Naive thymus-derived CD4-positive, alpha-beta T cell (primary cell): Measurements from ENCODE around the gene CDC42BPG. TPM values are rescaled to one million over a fixed set of nuclear protein-coding genes. Genes with fewer than 3 reads are reported as not detected.

Experiments
- ATAC-seq: fragments of 150-1000 bp; cut with Tn5 transposase; 2 replicates; pipeline ENCODE4 v1.10.0; 2021; ENCODE audit warnings: mild to moderate bottlenecking, moderate library complexity
- CTCF ChIA-PET: fragments of 350-600 bp; sonication (Branson Sonifier 250); formaldehyde crosslinking; loops from one replicate; lab custom pipeline; 2021; ENCODE audit warnings: antibody characterized with exemption; lab: Charles Lee
- POLR2A ChIA-PET: fragments of 350-600 bp; sonication (Branson Sonifier 250); formaldehyde crosslinking; loops from one replicate; lab custom pipeline; 2021; ENCODE audit warnings: antibody characterized with exemption, inconsistent platforms; lab: Charles Lee
- DNase-seq, 9 donors: peaks; one replicate each; pipeline versions ENCODE4 v3.0.0 to v3.0.0-alpha.2; 2020 to 2022; ENCODE audit warnings: mixed read lengths in 1 of 9
- H3K27ac ChIP-seq: one replicate; pipeline ENCODE4 v1.7.0; 2013; ENCODE audit warnings: mild to moderate bottlenecking, low read depth, low read length, moderate library complexity
- H3K27me3 ChIP-seq, 2 donors: one replicate each; pipeline ENCODE4 v1.7.0; 2013; ENCODE audit warnings: low read length in 2 of 2, mild to moderate bottlenecking in 2 of 2, moderate library complexity in 2 of 2; ENCODE audit not compliant: control insufficient read depth in 2 of 2, insufficient read depth in 2 of 2
- H3K36me3 ChIP-seq, 3 experiments: 1 replicate in 2 of 3; 2 replicates in 1 of 3; pipeline ENCODE4 v1.7.0; 2013; ENCODE audit warnings: low read length in 3 of 3, mild to moderate bottlenecking in 3 of 3, moderate library complexity in 1 of 3; ENCODE audit not compliant: insufficient read depth in 3 of 3, control insufficient read depth in 2 of 3
- H3K4me1 ChIP-seq, 2 donors: one replicate each; pipeline ENCODE4 v1.7.0; 2013; ENCODE audit warnings: low read length in 2 of 2, mild to moderate bottlenecking in 2 of 2, moderate library complexity in 1 of 2; ENCODE audit not compliant: control insufficient read depth in 2 of 2, insufficient read depth in 2 of 2
- H3K4me3 ChIP-seq: 2 replicates; pipeline ENCODE4 v1.7.0; 2013; ENCODE audit warnings: mild to moderate bottlenecking, low read length
- H3K9me3 ChIP-seq, 3 experiments: 1 replicate in 2 of 3; 2 replicates in 1 of 3; pipeline ENCODE4 v1.7.0; 2013; ENCODE audit warnings: low read length in 3 of 3; ENCODE audit not compliant: control insufficient read depth in 2 of 3
- H3K27ac Mint-ChIP-seq, 9 donors: one replicate each; pipeline ENCODE4 v1.8.0; 2020 to 2022; ENCODE audit warnings: mixed read lengths in 9 of 9, mild to moderate bottlenecking in 8 of 9, moderate library complexity in 5 of 9, inconsistent platforms in 2 of 9
- H3K27me3 Mint-ChIP-seq, 5 donors: one replicate each; pipeline ENCODE4 v1.8.0; 2021 to 2022; ENCODE audit warnings: mixed read lengths in 5 of 5, mild to moderate bottlenecking in 1 of 5
- H3K36me3 Mint-ChIP-seq, 5 donors: one replicate each; pipeline ENCODE4 v1.8.0; 2020 to 2022; ENCODE audit warnings: mixed read lengths in 5 of 5, mild to moderate bottlenecking in 3 of 5, inconsistent platforms in 1 of 5
- H3K4me1 Mint-ChIP-seq, 7 donors: one replicate each; pipeline ENCODE4 v1.8.0; 2020 to 2022; ENCODE audit warnings: mixed read lengths in 7 of 7, mild to moderate bottlenecking in 3 of 7, inconsistent platforms in 1 of 7
- H3K4me3 Mint-ChIP-seq, 10 donors: one replicate each; pipeline ENCODE4 v1.8.0; 2020 to 2022; ENCODE audit warnings: mild to moderate bottlenecking in 10 of 10, mixed read lengths in 10 of 10, moderate library complexity in 6 of 10, inconsistent platforms in 2 of 10
- H3K9me3 Mint-ChIP-seq, 11 donors: one replicate each; pipeline ENCODE4 v1.8.0; 2020 to 2022; ENCODE audit warnings: mixed read lengths in 11 of 11, mild to moderate bottlenecking in 4 of 11, inconsistent platforms in 1 of 11, moderate library complexity in 1 of 11
- intact Hi-C, 2 donors: fragments of 100-400 bp; cut with micrococcal nuclease; formaldehyde crosslinking; loops; one replicate each; pipeline ENCODE4 v1.15.1; 2023
- polyA plus RNA-seq, 2 donors: library from polyadenylated mRNA; unstranded; fragments of 300-500 nt; fragmentation: Illumina TruSeq; gene quantifications; one replicate each; pipeline ENCODE4 v1.2.3, GENCODE V29; 2021
- total RNA-seq, 6 experiments: library from RNA in 5 of 6; stranded (reverse) in 5 of 6; gene quantifications; 1 replicate in 5 of 6; 2 replicates in 1 of 6; pipeline ENCODE4 v1.2.3 and lab custom pipeline; 2021 to 2026

Gene CDC42BPG
- total and polyA plus RNA-seq, 7 experiments from 2014 or later: 0.22 to 9.2 (median 6.9) TPM

- intact Hi-C loops: loop anchor here in 1 of 2 donors (1.0 to 5.0 kb wide), 3 partner anchors 9 to 211 kb away; partner anchors contain the start of genes EHD1 and MEN1
These were observed 42.7 kb downstream of the CDC42BPG start for GRCh38 chr11:64801561-64802369.

GRCh38 chr11:64801158-64801464, 43.3 kb downstream of the CDC42BPG start:
- intact Hi-C loops: loop anchor here in 1 of 2 donors (5.0 kb wide), 1 partner anchor 76 kb away; the partner anchor contains the start of gene EHD1
- ATAC-seq: no peak
- Histone ChIP-seq H3K27me3 (no peaks in the 10 kb centered on the region), H3K27ac (peak overlapping the region; percentile 76), H3K4me1 (peaks cover 9 to 23% of the 10 kb centered on the region in 2 donors), H3K4me3 (no peak overlapping the region), H3K36me3 (peaks cover 0 to 71% (median 0%) of the 10 kb centered on the region in 3 experiments), H3K9me3 (no peaks in the 10 kb centered on the region)
- peak overlapping the region; percentile 45 to 88 (median 78) for H3K4me3 Mint-ChIP-seq
- H3K36me3 Mint-ChIP-seq: peaks cover 0 to 14% (median 6%) of the 10 kb centered on the region in 5 donors
- no peak for DNase-seq
- CTCF ChIA-PET: interaction anchor here (0.6 to 2.2 kb wide), 4 partner anchors 13 to 93 kb away, joined by 3 to 8 read pairs (median 3); partner anchors contain the start of gene CDC42BPG
- POLR2A ChIA-PET: interaction anchor here (0.9 to 12.0 kb wide), 11 partner anchors 9 to 60 kb away, joined by 3 to 125 read pairs (median 5); partner anchors contain the start of genes RASGRP2 and SF1
- H3K4me1 Mint-ChIP-seq: peaks cover 20 to 40% (median 28%) of the 10 kb centered on the region in 7 donors
- no peaks in the 10 kb centered on the region for H3K9me3 Mint-ChIP-seq
- H3K27me3 Mint-ChIP-seq: no peaks in the 10 kb centered on the region
- H3K27ac Mint-ChIP-seq: peak overlapping the region in 7 of 9 donors; percentile 66 to 94 (median 82)

More at GRCh38 chr11:64801561-64802369, 42.7 kb downstream of the CDC42BPG start:
- Mint-ChIP-seq H3K27me3 (no peaks in the 10 kb centered on the region), H3K27ac (peak overlapping the region in 8 of 9 donors; percentile 66 to 94 (median 82)), H3K9me3 (no peaks in the 10 kb centered on the region), H3K4me3 (peak overlapping the region; percentile 70 to 89 (median 81)), H3K36me3 (peaks cover 2 to 15% (median 8%) of the 10 kb centered on the region in 5 donors), H3K4me1 (peaks cover 18 to 35% (median 28%) of the 10 kb centered on the region in 7 donors)
- H3K4me1 ChIP-seq: peaks cover 9 to 23% of the 10 kb centered on the region in 2 donors
- H3K36me3 ChIP-seq: peaks cover 0 to 71% (median 0%) of the 10 kb centered on the region in 3 experiments
- peak overlapping the region; percentile 76 for H3K27ac ChIP-seq
- H3K9me3 ChIP-seq: no peaks in the 10 kb centered on the region
- POLR2A ChIA-PET: interaction anchor here (0.9 to 12.0 kb wide), 16 partner anchors 9 to 1961 kb away, joined by 3 to 125 read pairs (median 5); partner anchors contain the start of genes CDC42BPG, RASGRP2 and SF1
- no peaks in the 10 kb centered on the region for H3K27me3 ChIP-seq
- DNase-seq: no peak
- CTCF ChIA-PET: interaction anchor here (0.6 to 1.7 kb wide), 10 partner anchors 10 to 92 kb away, joined by 3 to 6 read pairs (median 3); partner anchors contain the start of genes CDC42BPG and RASGRP2
- no peak for ATAC-seq
- peak overlapping the region; percentile 63 for H3K4me3 ChIP-seq

DNA sequence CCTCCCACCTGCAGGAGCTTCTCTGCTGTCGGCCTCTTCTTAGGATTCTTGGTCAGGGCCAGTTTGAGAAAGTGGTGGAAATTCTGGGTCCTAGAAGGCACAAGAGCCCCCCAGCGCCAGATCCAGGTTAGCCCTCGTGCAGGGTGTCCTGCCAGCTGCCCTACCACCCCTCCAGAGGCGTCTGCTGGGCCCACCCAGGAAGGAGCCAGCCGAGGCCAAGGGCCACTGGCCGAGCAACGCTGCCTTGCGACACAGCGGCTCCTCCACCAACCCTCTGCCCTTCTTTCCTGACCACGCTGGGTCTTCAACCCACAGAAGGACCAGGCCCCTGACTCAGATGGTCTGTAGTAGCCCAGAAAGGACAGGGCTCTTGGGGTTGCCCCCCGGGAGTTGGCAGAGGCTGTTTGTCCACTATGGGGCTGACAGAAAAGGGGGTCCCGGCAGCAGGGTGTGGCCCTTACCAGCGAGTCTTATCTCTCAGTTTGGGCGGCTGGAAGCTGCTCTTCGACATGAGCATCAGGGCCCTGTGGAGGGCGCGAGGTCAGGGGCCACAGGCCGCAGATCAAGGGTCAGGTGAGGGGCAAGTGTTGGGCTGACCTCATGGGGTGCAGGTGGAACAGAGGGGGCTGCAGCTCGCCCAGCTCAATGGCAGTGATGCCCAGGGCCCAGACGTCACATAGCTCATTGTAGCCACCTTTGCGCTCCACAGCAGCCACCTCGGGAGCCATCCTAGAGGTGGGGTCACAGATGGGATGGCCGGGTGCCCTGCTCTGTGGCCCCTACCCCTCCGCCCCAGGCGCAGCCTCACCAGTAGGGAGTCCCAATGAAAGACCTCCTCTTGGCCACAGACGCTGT, 43.9 kb downstream of the CDC42BPG start:
- Mint-ChIP-seq H3K27me3 (no peaks in the 10 kb centered on the region), H3K36me3 (peaks cover 0 to 12% (median 6%) of the 10 kb centered on the region in 5 donors), H3K4me3 (peak overlapping the region in 9 of 10 donors; percentile 45 to 88 (median 76)), H3K4me1 (peaks cover 20 to 46% (median 28%) of the 10 kb centered on the region in 7 donors), H3K27ac (peak overlapping the region in 7 of 9 donors; percentile 12 to 93 (median 71)), H3K9me3 (no peaks in the 10 kb centered on the region)
- ChIA-PET POLR2A (interaction anchor here (0.8 to 12.0 kb wide), 16 partner anchors 9 to 100 kb away, joined by 3 to 125 read pairs (median 4); partner anchors contain the start of genes CDC42BPG, RASGRP2 and SF1), CTCF (interaction anchor here (1.4 to 2.2 kb wide), 3 partner anchors 13 to 56 kb away, joined by 5 to 8 read pairs (median 5); partner anchors contain the start of gene RASGRP2)
- Histone ChIP-seq H3K4me3 (no peak overlapping the region), H3K9me3 (no peaks in the 10 kb centered on the region), H3K4me1 (peaks cover 9 to 23% of the 10 kb centered on the region in 2 donors), H3K36me3 (peaks cover 0 to 70% (median 0%) of the 10 kb centered on the region in 3 experiments), H3K27me3 (no peaks in the 10 kb centered on the region), H3K27ac (peak overlapping the region; percentile 76)
- intact Hi-C loops: loop anchor here in 1 of 2 donors (5.0 kb wide), 1 partner anchor 77 kb away; the partner anchor contains the start of gene EHD1
- ATAC-seq (no peak), DNase-seq (no peak)

DNA sequence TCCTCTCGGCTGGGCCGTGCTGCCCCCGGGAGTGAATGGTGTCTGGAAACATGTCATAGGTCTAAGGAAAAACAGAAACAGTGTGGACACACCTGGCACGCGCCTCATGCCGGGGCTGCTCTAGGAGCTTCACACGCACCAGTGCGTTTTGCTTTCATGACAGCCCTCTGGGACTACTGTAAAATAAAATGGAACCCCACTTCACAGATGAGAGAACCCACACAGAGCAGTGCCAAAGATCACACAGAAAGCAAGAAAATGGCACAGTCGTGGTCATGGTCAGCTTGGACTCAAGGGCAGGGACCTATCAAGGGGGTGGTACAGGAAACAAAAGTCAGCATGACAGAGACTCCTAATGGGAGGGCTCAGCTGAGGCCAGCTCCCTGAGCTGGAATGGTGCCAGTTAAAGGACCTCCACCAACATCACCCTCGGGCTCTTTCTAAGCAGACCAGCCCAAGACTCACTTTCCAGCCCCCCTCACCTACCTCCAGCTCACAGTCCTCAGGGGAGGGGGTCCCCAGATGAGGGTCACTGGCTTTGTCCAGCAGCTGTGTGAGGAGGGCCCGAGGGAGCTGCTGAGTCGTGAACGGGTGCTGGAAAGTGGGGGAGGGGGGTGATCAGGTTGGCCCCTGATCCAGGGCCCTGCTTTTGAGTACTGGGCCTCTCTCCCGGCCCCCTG, 44.7 kb downstream of the CDC42BPG start:
- no peak overlapping the region for H3K4me3 ChIP-seq
- H3K27me3 ChIP-seq: no peaks in the 10 kb centered on the region
- H3K4me1 ChIP-seq: peaks cover 9 to 23% of the 10 kb centered on the region in 2 donors
- H3K36me3 ChIP-seq: peaks cover 0 to 64% (median 0%) of the 10 kb centered on the region in 3 experiments
- intact Hi-C loops: loop anchor here in 1 of 2 donors (5.0 kb wide), 1 partner anchor 78 kb away; the partner anchor contains the start of gene EHD1
- ChIA-PET POLR2A (interaction anchor here (0.5 to 12.0 kb wide), 13 partner anchors 8 to 532 kb away, joined by 3 to 125 read pairs (median 4); partner anchors contain the start of genes CDC42BPG, RASGRP2 and SF1), CTCF (interaction anchor here (0.7 to 2.2 kb wide), 4 partner anchors 12 to 55 kb away, joined by 3 to 8 read pairs (median 5); partner anchors contain the start of gene RASGRP2)
- peak overlapping the region in 6 of 9 donors; percentile 28 to 71 (median 66) for H3K27ac Mint-ChIP-seq
- H3K27ac ChIP-seq: peak overlapping the region; percentile 26
- H3K36me3 Mint-ChIP-seq: peaks cover 0 to 11% (median 8%) of the 10 kb centered on the region in 5 donors
- peaks cover 23 to 51% (median 30%) of the 10 kb centered on the region in 7 donors for H3K4me1 Mint-ChIP-seq
- ATAC-seq (no peak), DNase-seq (no peak)
- no peaks in the 10 kb centered on the region for H3K27me3 Mint-ChIP-seq
- H3K9me3 ChIP-seq: no peaks in the 10 kb centered on the region
- no peaks in the 10 kb centered on the region for H3K9me3 Mint-ChIP-seq
- H3K4me3 Mint-ChIP-seq: peak overlapping the region in 6 of 10 donors; percentile 14 to 59 (median 38)

GRCh38 chr11:64799256-64799622, 45.2 kb downstream of the CDC42BPG start:
- no peaks in the 10 kb centered on the region for H3K27me3 ChIP-seq
- DNase-seq: no peak
- no peak overlapping the region for H3K4me3 ChIP-seq
- H3K4me1 Mint-ChIP-seq: peaks cover 25 to 57% (median 34%) of the 10 kb centered on the region in 7 donors
- intact Hi-C loops: no loop called here
- peak overlapping the region in 4 of 9 donors; percentile 28 to 71 (median 57) for H3K27ac Mint-ChIP-seq
- ATAC-seq: no peak
- POLR2A ChIA-PET: interaction anchor here (0.7 to 12.0 kb wide), 8 partner anchors 16 to 74 kb away, joined by 3 to 125 read pairs (median 5); partner anchors contain the start of genes CDC42BPG, RASGRP2 and SF1
- H3K27ac ChIP-seq: no peak overlapping the region
- peaks cover 0 to 65% (median 0%) of the 10 kb centered on the region in 3 experiments for H3K36me3 ChIP-seq
- peaks cover 0 to 11% (median 8%) of the 10 kb centered on the region in 5 donors for H3K36me3 Mint-ChIP-seq
- peak overlapping the region in 1 of 10 donors; percentile 14 for H3K4me3 Mint-ChIP-seq
- no peaks in the 10 kb centered on the region for H3K27me3 Mint-ChIP-seq
- peaks cover 9 to 22% of the 10 kb centered on the region in 2 donors for H3K4me1 ChIP-seq
- no peaks in the 10 kb centered on the region for H3K9me3 ChIP-seq
- H3K9me3 Mint-ChIP-seq: peaks cover 0 to 1% (median 0%) of the 10 kb centered on the region in 11 donors
- CTCF ChIA-PET: interaction anchor here (0.5 to 2.2 kb wide), 6 partner anchors 11 to 55 kb away, joined by 3 to 8 read pairs (median 4); partner anchors contain the start of gene RASGRP2
